ENCODE data around the gene PIGK. TPM values are rescaled to one million over a fixed set of nuclear protein-coding genes. Genes with fewer than 3 reads are reported as not detected.

PIGK gene
- total and polyA plus RNA-seq, 11 donors: 6.2 to 42.4 (median 27.0) TPM

- H3K27ac ChIP-seq: no peak overlapping the region
- no peak overlapping the region for H3K4me3 ChIP-seq
- H3K27me3 ChIP-seq: peaks cover 0 to 5% (median 0%) of the 10 kb centered on the region in 9 donors
- WGBS, 4 donors: 90 to 96% (median 91%) methylated on average over 1 of the region's 1 CpG
- TF ChIP-seq CTCF (IDR thresholded peaks at IDR 0.05): no peak
- no peak for TF ChIP-seq POLR2A (IDR thresholded peaks at IDR 0.05)
- intact Hi-C loops (cut with DNase I): no loop called here
- DNase-seq: no peak
- H3K9me3 ChIP-seq: no peaks in the 10 kb centered on the region
- no peaks in the 10 kb centered on the region for H3K4me1 ChIP-seq
- no peak for ATAC-seq
- H3K36me3 ChIP-seq: no peaks in the 10 kb centered on the region
Measured at GRCh38 chr1:77047575-77047974, 171.7 kb downstream of the PIGK start.

DNA sequence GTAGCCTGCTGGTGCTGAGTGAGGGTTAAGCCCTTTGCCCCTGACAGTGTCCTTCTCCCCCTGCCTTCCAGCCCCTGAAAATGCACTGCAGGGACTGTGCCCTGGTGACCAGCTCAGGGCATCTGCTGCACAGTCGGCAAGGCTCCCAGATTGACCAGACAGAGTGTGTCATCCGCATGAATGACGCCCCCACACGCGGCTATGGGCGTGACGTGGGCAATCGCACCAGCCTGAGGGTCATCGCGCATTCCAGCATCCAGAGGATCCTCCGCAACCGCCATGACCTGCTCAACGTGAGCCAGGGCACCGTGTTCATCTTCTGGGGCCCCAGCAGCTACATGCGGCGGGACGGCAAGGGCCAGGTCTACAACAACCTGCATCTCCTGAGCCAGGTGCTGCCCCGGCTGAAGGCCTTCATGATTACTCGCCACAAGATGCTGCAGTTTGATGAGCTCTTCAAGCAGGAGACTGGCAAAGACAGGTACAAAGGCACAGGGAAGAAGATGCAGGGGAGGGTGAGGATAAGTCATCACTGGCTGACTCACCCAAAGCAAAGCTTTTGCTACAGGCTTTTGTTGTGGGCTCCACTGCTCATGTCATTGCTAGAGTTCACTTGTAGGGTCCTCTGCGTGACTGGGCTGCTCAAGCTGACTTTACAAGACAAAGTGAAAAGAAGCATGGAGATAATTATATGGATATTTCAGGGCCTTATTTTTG lies 174.9 kb downstream of the PIGK start:
- H3K9me3 ChIP-seq: no peaks in the 10 kb centered on the region
- H3K36me3 ChIP-seq: no peaks in the 10 kb centered on the region
- H3K27me3 ChIP-seq: peaks cover 0 to 5% (median 0%) of the 10 kb centered on the region in 9 donors
- intact Hi-C loops (cut with DNase I): no loop called here
- DNase-seq (peak in 1 of 5 donors; percentile 41), ATAC-seq (no peak)
- no peak overlapping the region for H3K27ac ChIP-seq
- H3K4me1 ChIP-seq: no peaks in the 10 kb centered on the region
- TF ChIP-seq CTCF (IDR thresholded peaks at IDR 0.05): no peak
- no peak for TF ChIP-seq POLR2A (IDR thresholded peaks at IDR 0.05)
- H3K4me3 ChIP-seq: no peak overlapping the region
- WGBS, 4 donors: 90 to 91% (median 91%) methylated on average over 12 to 20 of the region's 20 CpGs

- Histone ChIP-seq H3K27ac (no peak overlapping the region), H3K4me1 (no peaks in the 10 kb centered on the region), H3K9me3 (peaks cover 0 to 8% (median 0%) of the 10 kb centered on the region in 12 donors), H3K27me3 (no peaks in the 10 kb centered on the region), H3K36me3 (no peaks in the 10 kb centered on the region), H3K4me3 (no peak overlapping the region)
- no peak for TF ChIP-seq POLR2A (IDR thresholded peaks at IDR 0.05)
- TF ChIP-seq CTCF (IDR thresholded peaks at IDR 0.05): no peak
- DNase-seq (no peak), ATAC-seq (no peak)
- 75 to 87% (median 86%) methylated on average over 3 of the region's 3 CpGs for WGBS, 4 donors
- intact Hi-C loops (cut with DNase I): no loop called here
Measured at GRCh38 chr1:77040826-77041225, 178.4 kb downstream of the PIGK start.

- 86 to 94% (median 92%) methylated on average over 8 of the region's 8 CpGs for WGBS, 4 donors
- Histone ChIP-seq H3K27ac (no peak overlapping the region), H3K4me1 (no peaks in the 10 kb centered on the region), H3K4me3 (no peak overlapping the region), H3K27me3 (no peaks in the 10 kb centered on the region), H3K9me3 (peaks cover 0 to 8% (median 0%) of the 10 kb centered on the region in 12 donors), H3K36me3 (no peaks in the 10 kb centered on the region)
- intact Hi-C loops (cut with DNase I): no loop called here
- no peak for DNase-seq
- no peak for ATAC-seq
- TF ChIP-seq POLR2A (IDR thresholded peaks at IDR 0.05) (no peak), CTCF (IDR thresholded peaks at IDR 0.05) (no peak)
Measured at GRCh38 chr1:77039739-77040138, 179.5 kb downstream of the PIGK start.

All from heart left ventricle (tissue), 16 donors.